ENCODE data around the gene VPS9D1. TPM values are rescaled to one million over a fixed set of nuclear protein-coding genes. Genes with fewer than 3 reads are reported as not detected.

The VPS9D1 gene
- total RNA-seq, 1 experiment from 2014 or later: 26.7 TPM

GRCh38 chr16:89729293-89729692 lies 8.6 kb upstream of the VPS9D1 start:
- H3K4me1 Mint-ChIP-seq (ENCODE audit: low read depth, unreplicated experiment): no peaks in the 10 kb centered on the region
- BruUV-seq (replicated peaks): no TSS peak
- DNase-seq: no peak
- H3K9me3 Mint-ChIP-seq (ENCODE audit: low read depth, unreplicated experiment): no peaks in the 10 kb centered on the region
- H3K27me3 Mint-ChIP-seq (ENCODE audit: unreplicated experiment): no peaks in the 10 kb centered on the region
- CTCF ChIA-PET: interaction anchor here (0.6 to 0.7 kb wide), 2 partner anchors 49 to 152 kb away, joined by 4 to 7 read pairs; no protein-coding TSS in a partner anchor
- peaks cover 75% of the 10 kb centered on the region for H3K36me3 Mint-ChIP-seq (ENCODE audit: insufficient read depth, unreplicated experiment)
- no peak for TF ChIP-seq CTCF (IDR thresholded peaks at IDR 0.05; ENCODE audit: unreplicated experiment)
- peak overlapping the region; percentile 58 for H3K27ac Mint-ChIP-seq (ENCODE audit: unreplicated experiment)
- intact Hi-C loops (cut with micrococcal nuclease; ENCODE audit: unreplicated experiment): no loop called here
- H3K4me3 Mint-ChIP-seq (ENCODE audit: low read depth, unreplicated experiment): no peak overlapping the region

GRCh38 chr16:89727406-89728120 lies 6.9 kb upstream of the VPS9D1 start:
- CTCF ChIA-PET: interaction anchor here (0.7 kb wide), 1 partner anchor 35 kb away, joined by 3 read pairs; no protein-coding TSS in a partner anchor
- peaks cover 74% of the 10 kb centered on the region for H3K36me3 Mint-ChIP-seq (ENCODE audit: insufficient read depth, unreplicated experiment)

GRCh38 chr16:89723279-89724250 lies 2.9 kb upstream of the VPS9D1 start:
- peak overlapping the region; percentile 81 for H3K4me3 Mint-ChIP-seq (ENCODE audit: low read depth, unreplicated experiment)
- BruUV-seq (replicated peaks): TSS peak; percentile 15
- intact Hi-C loops (cut with micrococcal nuclease; ENCODE audit: unreplicated experiment): no loop called here
- peaks cover 78% of the 10 kb centered on the region for H3K36me3 Mint-ChIP-seq (ENCODE audit: insufficient read depth, unreplicated experiment)
- peak overlapping the region; percentile 81 for H3K27ac Mint-ChIP-seq (ENCODE audit: unreplicated experiment)
- peaks cover 32% of the 10 kb centered on the region for H3K4me1 Mint-ChIP-seq (ENCODE audit: low read depth, unreplicated experiment)
- CTCF ChIA-PET: interaction anchor here (1.3 kb wide), 1 partner anchor 17 kb away, joined by 4 read pairs; no protein-coding TSS in a partner anchor
- no peaks in the 10 kb centered on the region for H3K27me3 Mint-ChIP-seq (ENCODE audit: unreplicated experiment)
- no peaks in the 10 kb centered on the region for H3K9me3 Mint-ChIP-seq (ENCODE audit: low read depth, unreplicated experiment)
- DNase-seq: no peak
- no peak for TF ChIP-seq CTCF (IDR thresholded peaks at IDR 0.05; ENCODE audit: unreplicated experiment)

More at GRCh38 chr16:89727406-89728120, 6.9 kb upstream of the VPS9D1 start:
- intact Hi-C loops (cut with micrococcal nuclease; ENCODE audit: unreplicated experiment): no loop called here
- no peaks in the 10 kb centered on the region for H3K27me3 Mint-ChIP-seq (ENCODE audit: unreplicated experiment)
- DNase-seq: no peak
- H3K9me3 Mint-ChIP-seq (ENCODE audit: low read depth, unreplicated experiment): no peaks in the 10 kb centered on the region
- no peak overlapping the region for H3K27ac Mint-ChIP-seq (ENCODE audit: unreplicated experiment)
- no TSS peak for BruUV-seq (replicated peaks)
- no peak for TF ChIP-seq CTCF (IDR thresholded peaks at IDR 0.05; ENCODE audit: unreplicated experiment)
- H3K4me1 Mint-ChIP-seq (ENCODE audit: low read depth, unreplicated experiment): peaks cover 13% of the 10 kb centered on the region
- no peak overlapping the region for H3K4me3 Mint-ChIP-seq (ENCODE audit: low read depth, unreplicated experiment)

- CTCF ChIA-PET: interaction anchor here (1.3 kb wide), 1 partner anchor 17 kb away, joined by 4 read pairs; no protein-coding TSS in a partner anchor
- Mint-ChIP-seq H3K4me3 (ENCODE audit: low read depth, unreplicated experiment) (peak overlapping the region; percentile 81), H3K4me1 (ENCODE audit: low read depth, unreplicated experiment) (peaks cover 41% of the 10 kb centered on the region), H3K27me3 (ENCODE audit: unreplicated experiment) (no peaks in the 10 kb centered on the region), H3K27ac (ENCODE audit: unreplicated experiment) (peak overlapping the region; percentile 81), H3K9me3 (ENCODE audit: low read depth, unreplicated experiment) (no peaks in the 10 kb centered on the region), H3K36me3 (ENCODE audit: insufficient read depth, unreplicated experiment) (peaks cover 82% of the 10 kb centered on the region)
- DNase-seq: peak; percentile 86
- no TSS peak for BruUV-seq (replicated peaks)
- intact Hi-C loops (cut with micrococcal nuclease; ENCODE audit: unreplicated experiment): no loop called here
- TF ChIP-seq CTCF (IDR thresholded peaks at IDR 0.05; ENCODE audit: unreplicated experiment): no peak
Measured at GRCh38 chr16:89722392-89723278, 1.9 kb upstream of the VPS9D1 start.

All from Calu3 (cell line).